ENCODE measurements around the gene C2orf76.

C2orf76 gene

GRCh38 chr2:119311371-119311770 lies 55.3 kb downstream of the C2orf76 start:
- no peak overlapping the region for H3K27ac ChIP-seq
- no peak for TF ChIP-seq CTCF (IDR thresholded peaks at IDR 0.05)
- no peaks in the 10 kb centered on the region for H3K4me1 ChIP-seq (ENCODE audit: control insufficient read depth in 1 of 2, insufficient read depth in 1 of 2, low read depth in 1 of 2, low read length in 1 of 2)
- no peaks in the 10 kb centered on the region for H3K27me3 ChIP-seq
- H3K9me3 ChIP-seq: no peaks in the 10 kb centered on the region
- H3K4me3 ChIP-seq (ENCODE audit: low read depth in 1 of 2, low read length in 1 of 2): no peak overlapping the region
- H3K36me3 ChIP-seq: peaks cover 7% of the 10 kb centered on the region

GRCh38 chr2:119308793-119309330 lies 57.8 kb downstream of the C2orf76 start:
- Histone ChIP-seq H3K27me3 (no peaks in the 10 kb centered on the region), H3K4me1 (ENCODE audit: control insufficient read depth in 1 of 2, insufficient read depth in 1 of 2, low read depth in 1 of 2, low read length in 1 of 2) (no peaks in the 10 kb centered on the region), H3K4me3 (ENCODE audit: low read depth in 1 of 2, low read length in 1 of 2) (no peak overlapping the region), H3K36me3 (peaks cover 7% of the 10 kb centered on the region), H3K27ac (no peak overlapping the region), H3K9me3 (no peaks in the 10 kb centered on the region)
- TF ChIP-seq CTCF (IDR thresholded peaks at IDR 0.05): no peak

- Histone ChIP-seq H3K9me3 (no peaks in the 10 kb centered on the region), H3K36me3 (peaks cover 7% of the 10 kb centered on the region), H3K4me3 (ENCODE audit: low read depth in 1 of 2, low read length in 1 of 2) (no peak overlapping the region), H3K27ac (no peak overlapping the region), H3K27me3 (no peaks in the 10 kb centered on the region), H3K4me1 (ENCODE audit: control insufficient read depth in 1 of 2, insufficient read depth in 1 of 2, low read depth in 1 of 2, low read length in 1 of 2) (no peaks in the 10 kb centered on the region)
- no peak for TF ChIP-seq CTCF (IDR thresholded peaks at IDR 0.05)
Measured at GRCh38 chr2:119307419-119308140, 59.1 kb downstream of the C2orf76 start.

- Histone ChIP-seq H3K27ac (no peak overlapping the region), H3K9me3 (no peaks in the 10 kb centered on the region), H3K4me1 (ENCODE audit: control insufficient read depth in 1 of 2, insufficient read depth in 1 of 2, low read depth in 1 of 2, low read length in 1 of 2) (no peaks in the 10 kb centered on the region), H3K27me3 (no peaks in the 10 kb centered on the region), H3K4me3 (ENCODE audit: low read depth in 1 of 2, low read length in 1 of 2) (no peak overlapping the region), H3K36me3 (peaks cover 3% of the 10 kb centered on the region)
- TF ChIP-seq CTCF (IDR thresholded peaks at IDR 0.05): no peak
Measured at GRCh38 chr2:119306196-119306590, 60.4 kb downstream of the C2orf76 start.

GRCh38 chr2:119305497-119306195 lies 61.0 kb downstream of the C2orf76 start:
- Histone ChIP-seq H3K4me3 (ENCODE audit: low read depth in 1 of 2, low read length in 1 of 2) (no peak overlapping the region), H3K27me3 (no peaks in the 10 kb centered on the region), H3K36me3 (no peaks in the 10 kb centered on the region), H3K9me3 (no peaks in the 10 kb centered on the region), H3K4me1 (ENCODE audit: control insufficient read depth in 1 of 2, insufficient read depth in 1 of 2, low read depth in 1 of 2, low read length in 1 of 2) (no peaks in the 10 kb centered on the region), H3K27ac (no peak overlapping the region)
- no peak for TF ChIP-seq CTCF (IDR thresholded peaks at IDR 0.05)
